Activated B cell treated with CpG ODN at 0.5 μM for 24 hours (primary cell): ENCODE data around the gene DNAH11. TPM values are rescaled to one million over a fixed set of nuclear protein-coding genes. Genes with fewer than 3 reads are reported as not detected.

Experiments used
- ATAC-seq: fragments of 200-7000 bp; cut with Tn5 transposase; one replicate; pipeline ENCODE4 v1.10.0; 2021; ENCODE audit warnings: low read depth, mild to moderate bottlenecking, moderate library complexity
- CTCF ChIA-PET: fragments of 350-600 bp; sonication (Branson Sonifier 250); formaldehyde crosslinking; loops from one replicate; lab custom pipeline; 2021; ENCODE audit warnings: antibody characterized with exemption; lab: Charles Lee
- POLR2A ChIA-PET: fragments of 350-600 bp; sonication (Branson Sonifier 250); formaldehyde crosslinking; loops from one replicate; lab custom pipeline; 2021; ENCODE audit warnings: antibody characterized with exemption; lab: Charles Lee
- DNase-seq: peaks from one replicate; pipeline ENCODE4 v3.0.0; 2022
- H3K27ac Mint-ChIP-seq: one replicate; pipeline ENCODE4 v1.8.0; 2020; ENCODE audit warnings: mixed read lengths
- H3K27me3 Mint-ChIP-seq: one replicate; pipeline ENCODE4 v1.8.0; 2021; ENCODE audit warnings: mixed read lengths
- H3K36me3 Mint-ChIP-seq: one replicate; pipeline ENCODE4 v1.8.0; 2021; ENCODE audit warnings: low read depth, mixed read lengths
- H3K4me1 Mint-ChIP-seq: one replicate; pipeline ENCODE4 v1.8.0; 2021; ENCODE audit warnings: mixed read lengths
- H3K4me3 Mint-ChIP-seq: one replicate; pipeline ENCODE4 v1.8.0; 2020; ENCODE audit warnings: mild to moderate bottlenecking, mixed read lengths
- H3K9me3 Mint-ChIP-seq: one replicate; pipeline ENCODE4 v1.8.0; 2020; ENCODE audit warnings: mixed read lengths
- intact Hi-C: fragments of 100-400 bp; cut with micrococcal nuclease; formaldehyde crosslinking; loops from one replicate; pipeline ENCODE4 v1.15.1; 2024
- total RNA-seq: library from RNA; stranded (reverse); gene quantifications from 2 replicates; pipeline ENCODE4 v1.2.3, GENCODE V29; 2022
- TF ChIP-seq, protein P1 (sequence below): fragments of 200-600 bp; IDR thresholded peaks from one replicate; pipeline ENCODE4 v1.8.0; 2022; ENCODE audit warnings: antibody characterized with exemption, mild to moderate bottlenecking

The DNAH11 gene
- total RNA-seq, 1 donor from 2014 or later: not detected

- peaks cover 73% of the 10 kb centered on the region for H3K36me3 Mint-ChIP-seq
- DNase-seq (no peak), ATAC-seq (peak; percentile 64)
- H3K9me3 Mint-ChIP-seq: no peaks in the 10 kb centered on the region
- H3K4me3 Mint-ChIP-seq: peak overlapping the region; percentile 32
- TF ChIP-seq, protein P1, sequence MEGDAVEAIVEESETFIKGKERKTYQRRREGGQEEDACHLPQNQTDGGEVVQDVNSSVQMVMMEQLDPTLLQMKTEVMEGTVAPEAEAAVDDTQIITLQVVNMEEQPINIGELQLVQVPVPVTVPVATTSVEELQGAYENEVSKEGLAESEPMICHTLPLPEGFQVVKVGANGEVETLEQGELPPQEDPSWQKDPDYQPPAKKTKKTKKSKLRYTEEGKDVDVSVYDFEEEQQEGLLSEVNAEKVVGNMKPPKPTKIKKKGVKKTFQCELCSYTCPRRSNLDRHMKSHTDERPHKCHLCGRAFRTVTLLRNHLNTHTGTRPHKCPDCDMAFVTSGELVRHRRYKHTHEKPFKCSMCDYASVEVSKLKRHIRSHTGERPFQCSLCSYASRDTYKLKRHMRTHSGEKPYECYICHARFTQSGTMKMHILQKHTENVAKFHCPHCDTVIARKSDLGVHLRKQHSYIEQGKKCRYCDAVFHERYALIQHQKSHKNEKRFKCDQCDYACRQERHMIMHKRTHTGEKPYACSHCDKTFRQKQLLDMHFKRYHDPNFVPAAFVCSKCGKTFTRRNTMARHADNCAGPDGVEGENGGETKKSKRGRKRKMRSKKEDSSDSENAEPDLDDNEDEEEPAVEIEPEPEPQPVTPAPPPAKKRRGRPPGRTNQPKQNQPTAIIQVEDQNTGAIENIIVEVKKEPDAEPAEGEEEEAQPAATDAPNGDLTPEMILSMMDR: no peak
- H3K4me1 Mint-ChIP-seq: peaks cover 47% of the 10 kb centered on the region
- peak overlapping the region; percentile 74 for H3K27ac Mint-ChIP-seq
- no peaks in the 10 kb centered on the region for H3K27me3 Mint-ChIP-seq
- intact Hi-C loops: loop anchor here (1.0 to 5.0 kb wide), 3 partner anchors 14 to 88 kb away; partner anchors contain the start of gene CDCA7L
- POLR2A ChIA-PET: interaction anchor here (0.5 to 3.9 kb wide), 5 partner anchors 14 to 1671 kb away, joined by 3 to 38 read pairs (median 5); partner anchors contain the start of gene CDCA7L
- CTCF ChIA-PET: interaction anchor here (1.4 kb wide), 1 partner anchor 24 kb away, joined by 3 read pairs; no protein-coding TSS in a partner anchor
Measured at GRCh38 chr7:21912931-21913780, 370.3 kb downstream of the DNAH11 start.

DNA sequence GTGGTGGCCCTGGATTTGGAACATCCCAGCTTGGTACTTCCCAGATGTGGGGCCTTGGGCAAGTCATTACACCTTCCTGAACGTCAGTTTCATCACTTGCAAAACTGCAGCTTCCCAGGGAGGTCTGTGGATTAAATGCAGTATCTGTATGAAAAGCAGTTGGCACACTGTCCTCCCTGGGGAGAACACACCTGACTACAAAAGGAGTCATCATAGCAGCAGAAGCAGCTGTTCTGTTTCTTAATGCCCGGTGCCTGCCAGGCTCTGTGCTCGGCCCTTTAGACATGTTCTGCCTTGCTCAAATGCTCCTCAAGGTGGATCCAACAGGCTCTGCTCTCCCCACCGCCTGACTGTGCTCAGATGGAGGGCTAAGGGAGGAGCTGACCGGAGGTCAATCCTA lies 371.8 kb downstream of the DNAH11 start:
- H3K4me1 Mint-ChIP-seq: peaks cover 56% of the 10 kb centered on the region
- H3K27ac Mint-ChIP-seq: peak overlapping the region; percentile 74
- CTCF ChIA-PET: interaction anchor here (1.2 kb wide), 1 partner anchor 11 kb away, joined by 4 read pairs; no protein-coding TSS in a partner anchor
- intact Hi-C loops: loop anchor here (5.0 kb wide), 1 partner anchor 33 kb away; the partner anchor contains the start of gene CDCA7L
- no peaks in the 10 kb centered on the region for H3K27me3 Mint-ChIP-seq
- POLR2A ChIA-PET: interaction anchor here (3.9 kb wide), 1 partner anchor 31 kb away, joined by 38 read pairs; the partner anchor contains the start of gene CDCA7L
- no peaks in the 10 kb centered on the region for H3K9me3 Mint-ChIP-seq
- no peak for ATAC-seq
- no peak overlapping the region for H3K4me3 Mint-ChIP-seq
- no peak for DNase-seq
- peaks cover 64% of the 10 kb centered on the region for H3K36me3 Mint-ChIP-seq
- TF ChIP-seq, protein P1: no peak

DNA sequence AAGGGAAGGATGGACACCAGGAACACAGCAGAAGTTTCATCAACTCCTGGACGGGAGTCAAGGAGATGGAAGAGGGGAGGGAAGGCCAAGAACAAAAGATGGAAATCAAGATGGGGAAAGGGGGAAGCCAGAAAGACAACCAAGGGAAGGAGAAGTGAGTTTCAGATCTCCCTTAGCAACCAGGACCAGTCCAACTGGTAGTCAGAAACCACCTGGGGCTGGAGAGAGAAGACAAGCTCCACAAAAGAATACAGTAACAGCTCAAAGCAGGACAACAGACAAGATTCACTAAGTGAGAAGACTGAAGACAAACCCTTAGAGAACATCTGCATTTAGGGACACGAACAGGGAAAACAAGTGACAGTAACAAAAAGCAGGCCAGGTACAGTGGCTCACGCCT lies 372.3 kb downstream of the DNAH11 start:
- Mint-ChIP-seq H3K4me3 (no peak overlapping the region), H3K9me3 (no peaks in the 10 kb centered on the region), H3K27ac (peak overlapping the region; percentile 51), H3K4me1 (peaks cover 61% of the 10 kb centered on the region), H3K27me3 (no peaks in the 10 kb centered on the region), H3K36me3 (peaks cover 59% of the 10 kb centered on the region)
- intact Hi-C loops: no loop called here
- POLR2A ChIA-PET: interaction anchor here (3.9 kb wide), 1 partner anchor 30 kb away, joined by 38 read pairs; the partner anchor contains the start of gene CDCA7L
- DNase-seq: no peak
- TF ChIP-seq, protein P1: no peak
- ATAC-seq: no peak
- CTCF ChIA-PET: no interaction called here

- ChIA-PET POLR2A (no interaction called here), CTCF (no interaction called here)
- intact Hi-C loops: no loop called here
- DNase-seq (no peak), ATAC-seq (no peak)
- Mint-ChIP-seq H3K4me1 (peaks cover 69% of the 10 kb centered on the region), H3K4me3 (no peak overlapping the region), H3K27me3 (no peaks in the 10 kb centered on the region), H3K9me3 (no peaks in the 10 kb centered on the region), H3K36me3 (peaks cover 53% of the 10 kb centered on the region), H3K27ac (no peak overlapping the region)
- TF ChIP-seq, protein P1: no peak
Measured at GRCh38 chr7:21916176-21916575, 373.3 kb downstream of the DNAH11 start.

GRCh38 chr7:21916629-21917028 lies 373.8 kb downstream of the DNAH11 start:
- peak overlapping the region; percentile 14 for H3K27ac Mint-ChIP-seq
- H3K36me3 Mint-ChIP-seq: peaks cover 50% of the 10 kb centered on the region
- TF ChIP-seq, protein P1: no peak
- peaks cover 72% of the 10 kb centered on the region for H3K4me1 Mint-ChIP-seq
- DNase-seq: no peak
- no peaks in the 10 kb centered on the region for H3K9me3 Mint-ChIP-seq
- intact Hi-C loops: no loop called here
- H3K27me3 Mint-ChIP-seq: no peaks in the 10 kb centered on the region
- ChIA-PET CTCF (no interaction called here), POLR2A (no interaction called here)
- ATAC-seq: no peak
- H3K4me3 Mint-ChIP-seq: no peak overlapping the region
